K562 (cell line): ENCODE results near the gene SCAP. TPM values are rescaled to one million over a fixed set of nuclear protein-coding genes. Genes with fewer than 3 reads are reported as not detected.

Experiments used
- ATAC-seq: fragments of 200-7000 bp; cut with Tn5 transposase; 3 replicates; pipeline ENCODE4 v1.9.1; 2020; ENCODE audit warnings: moderate library complexity
- BruUV-seq: library from RNA; stranded (reverse); fragments of 400-500 nt; replicated peaks from 2 replicates; lab custom pipeline; 2021; lab: Mats Ljungman, UMichigan
- CTCF ChIA-PET: fragments of 300-600 bp; formaldehyde crosslinking; extraction: SDS; loops from one replicate; lab custom pipeline; 2021; ENCODE audit warnings: low intra/inter-chr PET ratio; lab: Yijun Ruan, JAX
- POLR2A ChIA-PET: fragments of 300-600, 350-650 bp; sonication (Branson Sonifier 250); formaldehyde crosslinking; extraction: SDS; loops from one replicate; lab custom pipeline; 2021; ENCODE audit warnings: antibody characterized with exemption, inconsistent platforms; lab: Yijun Ruan, JAX
- DNase-seq, 4 experiments: peaks; one replicate each; pipeline versions ENCODE4 v3.0.0 to v3.0.0-alpha.2; 2011 to 2018; ENCODE audit warnings: low spot score in 3 of 4, mixed read lengths in 3 of 4; ENCODE audit errors: extremely low read depth in 1 of 4
- FAIRE-seq: peaks from 2 replicates; lab custom pipeline; 2011; peaks lifted over from hg19 to GRCh38; lab: Jason Lieb, UNC
- H2AFZ ChIP-seq: 2 replicates; pipeline ENCODE4 v1.6.0; 2011; ENCODE audit warnings: low read depth, low read length, control low read depth, inconsistent platforms
- H3K27ac ChIP-seq: fragments of 200-600 bp; 3 replicates; pipeline ENCODE4 v1.8.0; 2011; ENCODE audit warnings: low read depth, mild to moderate bottlenecking, control low read depth, inconsistent platforms, low read length, moderate library complexity, mixed read lengths; ENCODE audit errors: extremely low read depth
- H3K27me3 ChIP-seq, 2 experiments: fragments of 300-600 bp in 1 of 2; 2 replicates in 1 of 2; 3 replicates in 1 of 2; pipeline versions ENCODE4 v1.6.0 to v1.8.0; 2011; ENCODE audit warnings: inconsistent platforms in 2 of 2, low read length in 2 of 2, mild to moderate bottlenecking in 1 of 2, mixed read lengths in 1 of 2, moderate library complexity in 1 of 2; ENCODE audit not compliant: control insufficient read depth in 2 of 2, insufficient read depth in 2 of 2
- H3K36me3 ChIP-seq: fragments of 300-600 bp; 3 replicates; pipeline ENCODE4 v1.8.0; 2011; ENCODE audit warnings: mild to moderate bottlenecking, low read length, inconsistent platforms; ENCODE audit not compliant: control insufficient read depth, insufficient read depth
- H3K4me1 ChIP-seq, 2 experiments: fragments of 200-600 bp in 1 of 2; replicated peaks in 1 of 2; 2 replicates in 1 of 2; 3 replicates in 1 of 2; pipeline versions ENCODE4 v1.5.1 to v1.8.0; 2011; ENCODE audit warnings: inconsistent platforms in 2 of 2, low read length in 2 of 2, mild to moderate bottlenecking in 1 of 2, mixed read lengths in 1 of 2, moderate library complexity in 1 of 2; ENCODE audit not compliant: control insufficient read depth in 2 of 2, insufficient read depth in 2 of 2
- H3K4me2 ChIP-seq: 2 replicates; pipeline ENCODE4 v1.6.1; 2011; ENCODE audit warnings: low read length, control low read depth, inconsistent platforms, mixed read lengths; ENCODE audit not compliant: insufficient read depth
- H3K4me3 ChIP-seq: fragments of 200-600 bp; sonication (generic), shearing (Covaris generic); 2 replicates; pipeline ENCODE4 v1.5.1; 2016; ENCODE audit warnings: control low read depth, inconsistent platforms
- H3K79me2 ChIP-seq: fragments of 200-600 bp; 3 replicates; pipeline ENCODE4 v1.8.0; 2011; ENCODE audit warnings: low read length, inconsistent platforms; ENCODE audit not compliant: control insufficient read depth, insufficient read depth
- H3K9ac ChIP-seq, 2 experiments: 2 replicates each; pipeline versions ENCODE4 v1.6.0 to v1.6.1; 2011; ENCODE audit warnings: low read depth in 2 of 2, low read length in 2 of 2, control low read depth in 1 of 2, inconsistent platforms in 1 of 2, mild to moderate bottlenecking in 1 of 2, mixed read lengths in 1 of 2; ENCODE audit not compliant: insufficient read depth in 1 of 2
- H3K9me1 ChIP-seq: one replicate; pipeline ENCODE4 v1.6.0; 2011; ENCODE audit warnings: inconsistent platforms, mild to moderate bottlenecking, low read length, moderate library complexity; ENCODE audit not compliant: control insufficient read depth, insufficient read depth
- H3K9me3 ChIP-seq: replicated peaks from 2 replicates; pipeline ENCODE4 v1.5.1; 2011; ENCODE audit warnings: low read depth, low read length, inconsistent platforms; ENCODE audit not compliant: control insufficient read depth, insufficient read depth
- H4K20me1 ChIP-seq: replicated peaks from 2 replicates; pipeline ENCODE4 v1.6.1; 2011; ENCODE audit warnings: low read length, inconsistent platforms, mixed read lengths; ENCODE audit not compliant: control insufficient read depth, insufficient read depth
- CBFA2T3 ChIP-seq: fragments of 450-650 bp; IDR thresholded peaks from 2 replicates; pipeline ENCODE4 v1.6.1; 2017
- EP300 ChIP-seq: IDR thresholded peaks from 2 replicates; pipeline ENCODE4 v1.6.1; 2012; ENCODE audit warnings: low read length, improper control_type of control experiment
- GATA2 ChIP-seq: sonication (generic); formaldehyde crosslinking; IDR thresholded peaks from 2 replicates; pipeline ENCODE4 v1.4.0; 2020; ENCODE audit warnings: mild to moderate bottlenecking, missing genetic modification reagents
- MBD2 ChIP-seq: sonication (generic); IDR thresholded peaks from 2 replicates; pipeline ENCODE4 v1.6.1; 2016; ENCODE audit warnings: low read depth, borderline replicate concordance
- SAFB2 ChIP-seq: fragments of 200-400 bp; formaldehyde crosslinking; IDR thresholded peaks from 2 replicates; pipeline ENCODE4 v1.6.1; 2018; ENCODE audit warnings: borderline replicate concordance, low read length, low read depth, moderate library complexity; ENCODE audit not compliant: severe bottlenecking
- SRF ChIP-seq, 2 experiments: fragments of 250-450, 450-650 bp in 1 of 2; sonication (Bioruptor Pico) in 1 of 2; sonication (generic) in 1 of 2; formaldehyde crosslinking; IDR thresholded peaks; 2 replicates each; pipeline versions ENCODE4 v1.5.0 to v1.5.1; 2020 to 2022; ENCODE audit warnings: mild to moderate bottlenecking in 1 of 2, missing genetic modification reagents in 1 of 2
- STAG1 ChIP-seq: sonication (generic); formaldehyde crosslinking; IDR thresholded peaks from 2 replicates; pipeline ENCODE4 v1.5.0; 2020; ENCODE audit warnings: missing genetic modification reagents, borderline replicate concordance
- TCF3 ChIP-seq: sonication (generic); formaldehyde crosslinking; IDR thresholded peaks from 2 replicates; pipeline ENCODE4 v1.4.0; 2020; ENCODE audit warnings: mild to moderate bottlenecking, missing genetic modification reagents
- ZC3H4 ChIP-seq: sonication (generic); formaldehyde crosslinking; IDR thresholded peaks from 2 replicates; pipeline ENCODE4 v1.9.0; 2021; ENCODE audit warnings: missing genetic modification reagents, borderline replicate concordance
- ZZZ3 ChIP-seq: fragments of 450-650 bp; IDR thresholded peaks from 2 replicates; pipeline ENCODE4 v1.6.1; 2016; ENCODE audit warnings: antibody characterized with exemption, mild to moderate bottlenecking, moderate library complexity
- whole genome bisulfite sequencing: fragments of 100-300 bp; shearing (Covaris generic); methylation state at CpG from one replicate; pipeline ENCODE4 v1.1.6; 2016; ENCODE audit warnings: low coverage, mixed read lengths; ENCODE audit not compliant: insufficient coverage; ENCODE audit errors: missing lambda C conversion rate; 5-methylcytosine and 5-hydroxymethylcytosine counted together
- in situ Hi-C: fragments of 300-500 bp; cut with MboI; formaldehyde crosslinking; loops from 4 replicates; pipeline ENCODE4 v1.15.0; 2018; ENCODE audit warnings: inconsistent platforms, mixed read lengths
- intact Hi-C: fragments of 100-400 bp; cut with micrococcal nuclease; formaldehyde crosslinking; loops from 2 replicates; pipeline ENCODE4 v1.14.2; 2022
- polyA plus RNA-seq, 8 experiments: library from polyadenylated mRNA; depleted of rRNA in 4 of 8; stranded (reverse) in 5 of 8; unstranded in 3 of 8; fragments of >200 nt; fragmentation: Nextera tagmentation in 2 of 8; fragmentation: Illumina TruSeq in 1 of 8; extraction: Ambion mirVana in 2 of 8; extraction: Trizol in 1 of 8; gene quantifications; 2 replicates each; pipeline versions ENCODE4 v1.2.1 to v1.2.3, GENCODE V29; 2011 to 2014; ENCODE audit warnings: inconsistent platforms in 1 of 8, missing spikeins in 1 of 8
- total RNA-seq, 7 experiments: library from RNA; depleted of rRNA in 6 of 7; stranded (reverse); fragments of >200 nt in 6 of 7; fragmentation: Illumina TruSeq in 2 of 7; extraction: Trizol in 2 of 7; gene quantifications; 2 replicates each; pipeline versions ENCODE4 v1.2.1 to v1.2.3, GENCODE V29; 2011 to 2021; ENCODE audit warnings: low replicate concordance in 1 of 7

The SCAP gene
- total and polyA plus RNA-seq, 9 of the 15 experiments (the other 6 are each of a cell fraction or from before 2014, with no cell fraction given): 2.6 to 104 (median 37.8) TPM

- Histone ChIP-seq H3K4me3 (no peak overlapping the region), H3K36me3 (peaks cover 83% of the 10 kb centered on the region), H3K27ac (no peak overlapping the region), H3K27me3 (no peaks in the 10 kb centered on the region), H3K9me1 (no peaks in the 10 kb centered on the region), H2AFZ (no peak overlapping the region), H3K4me1 (peaks cover 6 to 42% of the 10 kb centered on the region in 2 experiments; a peak in 3 of 5 replicates), H3K4me2 (no peak overlapping the region), H4K20me1 (peaks cover 4% of the 10 kb centered on the region; the same call in 1 of the 2 replicates), H3K9me3 (no peaks in the 10 kb centered on the region), H3K9ac (peak overlapping the region in 1 of 2 experiments; percentile 68; a peak in 1 of 4 replicates), H3K79me2 (no peaks in the 10 kb centered on the region; the same call in 2 of the 3 replicates)
- intact Hi-C loops: loop anchor here (5.0 kb wide), 1 partner anchor 730 kb away; no protein-coding TSS in a partner anchor
- CTCF ChIA-PET: no interaction called here
- POLR2A ChIA-PET: interaction anchor here (0.6 kb wide), 1 partner anchor 42 kb away, joined by 4 read pairs; the partner anchor contains the start of gene PTPN23
- WGBS: 97% methylated on average over 9 of the region's 9 CpGs
- in situ Hi-C loops: loop anchor here (5.0 kb wide), 2 partner anchors 90 to 365 kb away; partner anchors contain the start of gene ELP6
- TSS peak; percentile 20 for BruUV-seq
- DNase-seq: no peak
- no peak for ATAC-seq
- TF ChIP-seq ZC3H4 (CRISPR knock-in tag): peak; percentile 75; the same call in 1 of the 2 replicates
- TF ChIP-seq STAG1 (CRISPR knock-in tag): 0 out of 2 replicates have a peak, but pooled peaks have one; percentile 24
- TF ChIP-seq SAFB2: no peak
- no peak for TF ChIP-seq GATA2 (CRISPR knock-in tag)
- no peak for TF ChIP-seq SRF (CRISPR knock-in tag; IDR thresholded peaks at IDR 0.05)
- no peak for TF ChIP-seq ZZZ3
- TF ChIP-seq MBD2: no peak
- TF ChIP-seq EP300: no peak
- no peak for TF ChIP-seq CBFA2T3
- no peak for TF ChIP-seq TCF3 (CRISPR knock-in tag)
- no peak for FAIRE-seq
These were observed 53.0 kb downstream of the SCAP start for GRCh38 chr3:47422743-47423142.
